Measurements from ENCODE around the gene ANO1.

The ANO1 gene

GRCh38 chr11:70226183-70226582 lies 148.1 kb downstream of the ANO1 start:
- no peak for DNase-seq (ENCODE audit: low read depth, low spot score)
- in situ Hi-C loops (cut with HindIII; ENCODE audit: low sequenced_read_pairs) = no loop called here
- H3K4me3 ChIP-seq (ENCODE audit: low read depth, low read length) = no peak overlapping the region
- TF ChIP-seq CTCF (IDR thresholded peaks at IDR 0.05; ENCODE audit: low read depth, low read length) = no peak

- no peak for DNase-seq (ENCODE audit: low read depth, low spot score)
- in situ Hi-C loops (cut with HindIII; ENCODE audit: low sequenced_read_pairs) = no loop called here
- TF ChIP-seq CTCF (IDR thresholded peaks at IDR 0.05; ENCODE audit: low read depth, low read length) = no peak
- H3K4me3 ChIP-seq (ENCODE audit: low read depth, low read length) = no peak overlapping the region
Measured at GRCh38 chr11:70226967-70227366, 148.8 kb downstream of the ANO1 start.

GRCh38 chr11:70229737-70230136 lies 151.6 kb downstream of the ANO1 start:
- in situ Hi-C loops (cut with HindIII; ENCODE audit: low sequenced_read_pairs) = no loop called here
- TF ChIP-seq CTCF (IDR thresholded peaks at IDR 0.05; ENCODE audit: low read depth, low read length) = no peak
- no peak for DNase-seq (ENCODE audit: low read depth, low spot score)
- no peak overlapping the region for H3K4me3 ChIP-seq (ENCODE audit: low read depth, low read length)

GRCh38 chr11:70230151-70230839 lies 152.2 kb downstream of the ANO1 start:
- no peak for DNase-seq (ENCODE audit: low read depth, low spot score)
- no peak overlapping the region for H3K4me3 ChIP-seq (ENCODE audit: low read depth, low read length)
- TF ChIP-seq CTCF (IDR thresholded peaks at IDR 0.05; ENCODE audit: low read depth, low read length) = no peak
- in situ Hi-C loops (cut with HindIII; ENCODE audit: low sequenced_read_pairs) = no loop called here

GRCh38 chr11:70230840-70231710 lies 153.0 kb downstream of the ANO1 start:
- no peak for DNase-seq (ENCODE audit: low read depth, low spot score)
- TF ChIP-seq CTCF (IDR thresholded peaks at IDR 0.05; ENCODE audit: low read depth, low read length) = no peak
- H3K4me3 ChIP-seq (ENCODE audit: low read depth, low read length) = no peak overlapping the region
- in situ Hi-C loops (cut with HindIII; ENCODE audit: low sequenced_read_pairs) = no loop called here

- DNase-seq (ENCODE audit: low read depth, low spot score) = no peak
- in situ Hi-C loops (cut with HindIII; ENCODE audit: low sequenced_read_pairs) = no loop called here
- no peak for TF ChIP-seq CTCF (IDR thresholded peaks at IDR 0.05; ENCODE audit: low read depth, low read length)
- H3K4me3 ChIP-seq (ENCODE audit: low read depth, low read length) = no peak overlapping the region
Measured at GRCh38 chr11:70233034-70233433, 154.9 kb downstream of the ANO1 start.
